ENCODE results near the gene MCC.

DNA sequence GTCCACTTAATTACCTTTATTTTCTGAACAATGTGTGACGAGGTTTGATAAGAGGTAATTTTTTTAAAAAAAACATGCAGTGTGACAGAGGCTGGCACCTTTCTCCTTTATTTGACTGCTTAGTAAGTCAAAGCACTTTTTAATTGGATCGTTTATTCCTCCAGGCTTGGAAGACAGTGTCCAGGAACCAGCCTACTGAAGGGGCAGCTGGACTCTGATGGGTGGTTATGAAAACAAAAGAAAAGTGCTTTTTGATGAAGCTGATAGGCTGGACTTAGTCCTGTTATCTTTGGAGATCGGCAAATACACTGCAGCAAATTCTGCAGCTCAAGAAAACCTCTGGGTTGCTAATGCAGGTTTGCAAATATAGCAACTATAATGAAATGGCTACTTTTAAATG, 370.0 kb downstream of the MCC start:
- TF ChIP-seq, protein P1, sequence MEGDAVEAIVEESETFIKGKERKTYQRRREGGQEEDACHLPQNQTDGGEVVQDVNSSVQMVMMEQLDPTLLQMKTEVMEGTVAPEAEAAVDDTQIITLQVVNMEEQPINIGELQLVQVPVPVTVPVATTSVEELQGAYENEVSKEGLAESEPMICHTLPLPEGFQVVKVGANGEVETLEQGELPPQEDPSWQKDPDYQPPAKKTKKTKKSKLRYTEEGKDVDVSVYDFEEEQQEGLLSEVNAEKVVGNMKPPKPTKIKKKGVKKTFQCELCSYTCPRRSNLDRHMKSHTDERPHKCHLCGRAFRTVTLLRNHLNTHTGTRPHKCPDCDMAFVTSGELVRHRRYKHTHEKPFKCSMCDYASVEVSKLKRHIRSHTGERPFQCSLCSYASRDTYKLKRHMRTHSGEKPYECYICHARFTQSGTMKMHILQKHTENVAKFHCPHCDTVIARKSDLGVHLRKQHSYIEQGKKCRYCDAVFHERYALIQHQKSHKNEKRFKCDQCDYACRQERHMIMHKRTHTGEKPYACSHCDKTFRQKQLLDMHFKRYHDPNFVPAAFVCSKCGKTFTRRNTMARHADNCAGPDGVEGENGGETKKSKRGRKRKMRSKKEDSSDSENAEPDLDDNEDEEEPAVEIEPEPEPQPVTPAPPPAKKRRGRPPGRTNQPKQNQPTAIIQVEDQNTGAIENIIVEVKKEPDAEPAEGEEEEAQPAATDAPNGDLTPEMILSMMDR (conservative IDR thresholded peaks at IDR 0.05; ENCODE audit: low read depth, low read length): no peak
- no peak for TF ChIP-seq EZH2phosphoT487 (IDR thresholded peaks at IDR 0.05; ENCODE audit: borderline replicate concordance, low read length)

Measured in PC-3 (cell line).